HepG2 (cell line): Measurements from ENCODE around the gene CCDC142. TPM values are rescaled to one million over a fixed set of nuclear protein-coding genes. Genes with fewer than 3 reads are reported as not detected.

Source experiments
- ARNT ChIP-seq: fragments of 450-650 bp; IDR thresholded peaks from 2 replicates; pipeline ENCODE4 v1.6.1; 2017
- ATF7 ChIP-seq, 2 experiments: fragments of 450-650 bp in 1 of 2; sonication (generic) in 1 of 2; formaldehyde crosslinking in 1 of 2; IDR thresholded peaks; 2 replicates each; pipeline versions ENCODE4 v1.4.0 to v1.6.1; 2016 to 2020; ENCODE audit warnings: antibody characterized with exemption in 1 of 2, mild to moderate bottlenecking in 1 of 2, missing genetic modification reagents in 1 of 2
- ISL2 ChIP-seq: sonication (generic); formaldehyde crosslinking; IDR thresholded peaks from 2 replicates; pipeline ENCODE4 v1.5.0; 2020; ENCODE audit warnings: missing genetic modification reagents
- JUND ChIP-seq: sonication (generic); formaldehyde crosslinking; IDR thresholded peaks from 2 replicates; pipeline ENCODE4 v1.8.0; 2022; ENCODE audit warnings: mild to moderate bottlenecking, missing genetic modification reagents
- RAD21 ChIP-seq: fragments of 450-650 bp; formaldehyde crosslinking; IDR thresholded peaks from 2 replicates; pipeline ENCODE4 v1.5.0; 2020; ENCODE audit warnings: mild to moderate bottlenecking
- RFX1 ChIP-seq: fragments of 450-650 bp; IDR thresholded peaks from 2 replicates; pipeline ENCODE4 v1.6.1; 2017
- RORA ChIP-seq: sonication (generic); formaldehyde crosslinking; IDR thresholded peaks from 2 replicates; pipeline ENCODE4 v1.5.0; 2020; ENCODE audit warnings: mild to moderate bottlenecking, missing genetic modification reagents, moderate library complexity
- SIX4 ChIP-seq: sonication (generic); formaldehyde crosslinking; IDR thresholded peaks from 2 replicates; pipeline ENCODE4 v1.4.0; 2020; ENCODE audit warnings: missing genetic modification reagents
- ZFP36L2 ChIP-seq: sonication (generic); formaldehyde crosslinking; IDR thresholded peaks from 2 replicates; pipeline ENCODE4 v1.4.0; 2020; ENCODE audit warnings: missing genetic modification reagents
- ZNF296 ChIP-seq: sonication (generic); formaldehyde crosslinking; conservative IDR thresholded peaks from 2 replicates; pipeline ENCODE4 v1.5.0; 2020; ENCODE audit warnings: mild to moderate bottlenecking, missing genetic modification reagents
- ZNF30 ChIP-seq: sonication (generic); formaldehyde crosslinking; IDR thresholded peaks from 2 replicates; pipeline ENCODE4 v1.5.0; 2020; ENCODE audit warnings: mild to moderate bottlenecking, missing genetic modification reagents
- ZNF766 ChIP-seq: sonication (generic); formaldehyde crosslinking; IDR thresholded peaks from 2 replicates; pipeline ENCODE4 v1.5.0; 2020; ENCODE audit warnings: missing genetic modification reagents, borderline replicate concordance
- polyA plus RNA-seq, 8 experiments: library from polyadenylated mRNA; depleted of rRNA in 3 of 8; stranded (reverse) in 7 of 8; unstranded in 1 of 8; fragments of >200 nt; fragmentation: Illumina TruSeq in 4 of 8; extraction: Trizol in 4 of 8; gene quantifications; 2 replicates each; pipeline versions ENCODE4 v1.2.1 to v1.2.3, GENCODE V29; 2011 to 2016; ENCODE audit warnings: low read depth in 4 of 8, missing spikeins in 1 of 8, mixed read lengths in 1 of 8; ENCODE audit not compliant: insufficient read depth in 1 of 8
- total RNA-seq, 5 experiments: library from RNA; depleted of rRNA; stranded (reverse); fragments of >200 nt; fragmentation: Illumina TruSeq; extraction: Trizol; gene quantifications; 2 replicates each; pipeline ENCODE4 v1.2.3, GENCODE V29; 2016; ENCODE audit warnings: low read depth in 1 of 5
- TF ChIP-seq, protein P1 (sequence below): sonication (generic); formaldehyde crosslinking; IDR thresholded peaks from 2 replicates; pipeline ENCODE4 v1.9.0; 2021; ENCODE audit warnings: missing genetic modification reagents, mild to moderate bottlenecking, borderline replicate concordance
- TF ChIP-seq, protein P2 (sequence below): sonication (generic); formaldehyde crosslinking; IDR thresholded peaks from 2 replicates; pipeline ENCODE4 v1.5.1; 2020; ENCODE audit warnings: missing genetic modification reagents, mild to moderate bottlenecking, borderline replicate concordance
- TF ChIP-seq, protein P3 (sequence below), 2 experiments: fragments of 450-650 bp in 1 of 2; sonication (generic) in 1 of 2; formaldehyde crosslinking; IDR thresholded peaks; 2 replicates each; pipeline versions ENCODE4 v1.5.0 to v1.8.0; 2020 to 2022; ENCODE audit warnings: mild to moderate bottlenecking in 1 of 2, missing genetic modification reagents in 1 of 2
- TF ChIP-seq, protein P4 (sequence below): sonication (generic); formaldehyde crosslinking; IDR thresholded peaks from 2 replicates; pipeline ENCODE4 v1.4.0; 2020; ENCODE audit warnings: missing genetic modification reagents, borderline replicate concordance
- TF ChIP-seq, protein P5 (sequence below): sonication (generic); formaldehyde crosslinking; IDR thresholded peaks from 2 replicates; pipeline ENCODE4 v1.8.0; 2022; ENCODE audit warnings: missing genetic modification reagents, mild to moderate bottlenecking, borderline replicate concordance

The CCDC142 gene
- total and polyA plus RNA-seq, 2 of the 13 experiments (the other 11 are each of a cell fraction or from before 2014, with no cell fraction given) = 14.7 to 30.4 TPM

DNA sequence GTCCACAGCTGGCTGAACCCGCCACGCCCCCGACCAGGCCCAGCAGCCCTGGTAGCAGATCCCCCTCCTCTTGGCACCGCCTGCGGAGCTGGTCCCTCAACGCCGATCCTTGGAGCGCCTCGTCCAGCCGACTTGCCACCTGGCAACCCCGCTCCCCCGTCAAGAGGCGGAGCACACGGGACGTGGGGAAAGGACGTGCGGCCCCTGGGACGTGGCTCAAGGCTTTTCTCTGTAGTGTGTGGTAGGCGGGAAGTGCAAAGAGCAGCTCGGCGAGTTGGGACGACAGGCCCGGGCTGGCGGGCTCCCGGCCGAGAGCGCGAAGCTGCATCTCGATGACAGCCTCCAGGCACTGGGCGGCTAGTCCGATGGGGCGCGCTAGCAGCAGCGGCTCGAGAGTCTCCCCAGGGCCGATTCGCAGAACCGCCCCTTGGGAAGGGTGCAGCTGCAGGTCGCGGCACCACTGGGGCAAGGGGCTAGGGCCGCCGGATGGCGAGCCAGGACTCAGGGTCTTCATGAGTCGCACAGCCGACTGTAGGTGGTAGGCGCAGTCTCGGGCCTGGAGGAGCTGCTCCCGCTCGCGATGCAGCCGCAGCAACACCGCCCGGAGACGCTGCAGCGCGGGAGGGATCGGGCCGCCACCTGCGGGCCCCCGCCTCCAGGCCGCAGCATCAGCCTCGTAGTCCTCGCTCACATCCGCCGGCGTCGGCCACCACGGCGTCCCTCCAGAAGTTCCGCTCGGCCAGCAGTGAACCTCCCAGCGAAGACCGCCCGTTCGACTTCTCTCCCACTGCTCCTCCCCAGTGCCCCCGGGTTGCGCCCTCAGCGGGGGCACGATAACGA is 617 bp downstream of the CCDC142 start (continued):
- TF ChIP-seq, protein P1, sequence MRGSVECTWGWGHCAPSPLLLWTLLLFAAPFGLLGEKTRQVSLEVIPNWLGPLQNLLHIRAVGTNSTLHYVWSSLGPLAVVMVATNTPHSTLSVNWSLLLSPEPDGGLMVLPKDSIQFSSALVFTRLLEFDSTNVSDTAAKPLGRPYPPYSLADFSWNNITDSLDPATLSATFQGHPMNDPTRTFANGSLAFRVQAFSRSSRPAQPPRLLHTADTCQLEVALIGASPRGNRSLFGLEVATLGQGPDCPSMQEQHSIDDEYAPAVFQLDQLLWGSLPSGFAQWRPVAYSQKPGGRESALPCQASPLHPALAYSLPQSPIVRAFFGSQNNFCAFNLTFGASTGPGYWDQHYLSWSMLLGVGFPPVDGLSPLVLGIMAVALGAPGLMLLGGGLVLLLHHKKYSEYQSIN (CRISPR knock-in tag) = no peak
- no peak for TF ChIP-seq RFX1
- 0 out of 2 replicates have a peak, but pooled peaks have one; percentile 13 for TF ChIP-seq ZFP36L2 (CRISPR knock-in tag)
- TF ChIP-seq ATF7 (IDR thresholded peaks at IDR 0.05) = no peak
- TF ChIP-seq ATF7 (CRISPR knock-in tag; IDR thresholded peaks at IDR 0.05) = peak; percentile 61
- TF ChIP-seq ZNF296 = no peak; the same call in 1 of the 2 replicates
- TF ChIP-seq ISL2 = peak; percentile 66; the same call in 1 of the 2 replicates
- TF ChIP-seq ZNF766 (CRISPR knock-in tag) = no peak
- no peak for TF ChIP-seq ARNT
- TF ChIP-seq, protein P2, sequence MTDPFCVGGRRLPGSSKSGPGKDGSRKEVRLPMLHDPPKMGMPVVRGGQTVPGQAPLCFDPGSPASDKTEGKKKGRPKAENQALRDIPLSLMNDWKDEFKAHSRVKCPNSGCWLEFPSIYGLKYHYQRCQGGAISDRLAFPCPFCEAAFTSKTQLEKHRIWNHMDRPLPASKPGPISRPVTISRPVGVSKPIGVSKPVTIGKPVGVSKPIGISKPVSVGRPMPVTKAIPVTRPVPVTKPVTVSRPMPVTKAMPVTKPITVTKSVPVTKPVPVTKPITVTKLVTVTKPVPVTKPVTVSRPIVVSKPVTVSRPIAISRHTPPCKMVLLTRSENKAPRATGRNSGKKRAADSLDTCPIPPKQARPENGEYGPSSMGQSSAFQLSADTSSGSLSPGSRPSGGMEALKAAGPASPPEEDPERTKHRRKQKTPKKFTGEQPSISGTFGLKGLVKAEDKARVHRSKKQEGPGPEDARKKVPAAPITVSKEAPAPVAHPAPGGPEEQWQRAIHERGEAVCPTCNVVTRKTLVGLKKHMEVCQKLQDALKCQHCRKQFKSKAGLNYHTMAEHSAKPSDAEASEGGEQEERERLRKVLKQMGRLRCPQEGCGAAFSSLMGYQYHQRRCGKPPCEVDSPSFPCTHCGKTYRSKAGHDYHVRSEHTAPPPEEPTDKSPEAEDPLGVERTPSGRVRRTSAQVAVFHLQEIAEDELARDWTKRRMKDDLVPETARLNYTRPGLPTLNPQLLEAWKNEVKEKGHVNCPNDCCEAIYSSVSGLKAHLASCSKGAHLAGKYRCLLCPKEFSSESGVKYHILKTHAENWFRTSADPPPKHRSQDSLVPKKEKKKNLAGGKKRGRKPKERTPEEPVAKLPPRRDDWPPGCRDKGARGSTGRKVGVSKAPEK (CRISPR knock-in tag) = no peak
- TF ChIP-seq, protein P3, sequence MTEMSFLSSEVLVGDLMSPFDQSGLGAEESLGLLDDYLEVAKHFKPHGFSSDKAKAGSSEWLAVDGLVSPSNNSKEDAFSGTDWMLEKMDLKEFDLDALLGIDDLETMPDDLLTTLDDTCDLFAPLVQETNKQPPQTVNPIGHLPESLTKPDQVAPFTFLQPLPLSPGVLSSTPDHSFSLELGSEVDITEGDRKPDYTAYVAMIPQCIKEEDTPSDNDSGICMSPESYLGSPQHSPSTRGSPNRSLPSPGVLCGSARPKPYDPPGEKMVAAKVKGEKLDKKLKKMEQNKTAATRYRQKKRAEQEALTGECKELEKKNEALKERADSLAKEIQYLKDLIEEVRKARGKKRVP (CRISPR knock-in tag; IDR thresholded peaks at IDR 0.05) = no peak
- peak; percentile 92 for TF ChIP-seq ZNF30 (CRISPR knock-in tag)
- TF ChIP-seq, protein P4, sequence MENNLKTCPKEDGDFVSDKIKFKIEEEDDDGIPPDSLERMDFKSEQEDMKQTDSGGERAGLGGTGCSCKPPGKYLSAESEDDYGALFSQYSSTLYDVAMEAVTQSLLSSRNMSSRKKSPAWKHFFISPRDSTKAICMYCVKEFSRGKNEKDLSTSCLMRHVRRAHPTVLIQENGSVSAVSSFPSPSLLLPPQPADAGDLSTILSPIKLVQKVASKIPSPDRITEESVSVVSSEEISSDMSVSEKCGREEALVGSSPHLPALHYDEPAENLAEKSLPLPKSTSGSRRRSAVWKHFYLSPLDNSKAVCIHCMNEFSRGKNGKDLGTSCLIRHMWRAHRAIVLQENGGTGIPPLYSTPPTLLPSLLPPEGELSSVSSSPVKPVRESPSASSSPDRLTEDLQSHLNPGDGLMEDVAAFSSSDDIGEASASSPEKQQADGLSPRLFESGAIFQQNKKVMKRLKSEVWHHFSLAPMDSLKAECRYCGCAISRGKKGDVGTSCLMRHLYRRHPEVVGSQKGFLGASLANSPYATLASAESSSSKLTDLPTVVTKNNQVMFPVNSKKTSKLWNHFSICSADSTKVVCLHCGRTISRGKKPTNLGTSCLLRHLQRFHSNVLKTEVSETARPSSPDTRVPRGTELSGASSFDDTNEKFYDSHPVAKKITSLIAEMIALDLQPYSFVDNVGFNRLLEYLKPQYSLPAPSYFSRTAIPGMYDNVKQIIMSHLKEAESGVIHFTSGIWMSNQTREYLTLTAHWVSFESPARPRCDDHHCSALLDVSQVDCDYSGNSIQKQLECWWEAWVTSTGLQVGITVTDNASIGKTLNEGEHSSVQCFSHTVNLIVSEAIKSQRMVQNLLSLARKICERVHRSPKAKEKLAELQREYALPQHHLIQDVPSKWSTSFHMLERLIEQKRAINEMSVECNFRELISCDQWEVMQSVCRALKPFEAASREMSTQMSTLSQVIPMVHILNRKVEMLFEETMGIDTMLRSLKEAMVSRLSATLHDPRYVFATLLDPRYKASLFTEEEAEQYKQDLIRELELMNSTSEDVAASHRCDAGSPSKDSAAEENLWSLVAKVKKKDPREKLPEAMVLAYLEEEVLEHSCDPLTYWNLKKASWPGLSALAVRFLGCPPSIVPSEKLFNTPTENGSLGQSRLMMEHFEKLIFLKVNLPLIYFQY (CRISPR knock-in tag) = 0 out of 2 replicates have a peak, but pooled peaks have one; percentile 44
- TF ChIP-seq, protein P5, sequence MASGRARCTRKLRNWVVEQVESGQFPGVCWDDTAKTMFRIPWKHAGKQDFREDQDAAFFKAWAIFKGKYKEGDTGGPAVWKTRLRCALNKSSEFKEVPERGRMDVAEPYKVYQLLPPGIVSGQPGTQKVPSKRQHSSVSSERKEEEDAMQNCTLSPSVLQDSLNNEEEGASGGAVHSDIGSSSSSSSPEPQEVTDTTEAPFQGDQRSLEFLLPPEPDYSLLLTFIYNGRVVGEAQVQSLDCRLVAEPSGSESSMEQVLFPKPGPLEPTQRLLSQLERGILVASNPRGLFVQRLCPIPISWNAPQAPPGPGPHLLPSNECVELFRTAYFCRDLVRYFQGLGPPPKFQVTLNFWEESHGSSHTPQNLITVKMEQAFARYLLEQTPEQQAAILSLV (CRISPR knock-in tag) = 0 out of 2 replicates have a peak, but pooled peaks have one; percentile 23
- TF ChIP-seq RORA = no peak
- TF ChIP-seq SIX4 (CRISPR knock-in tag) = no peak
- peak; percentile 24; the same call in 1 of the 2 replicates for TF ChIP-seq RAD21 (CRISPR knock-in tag)
- no peak for TF ChIP-seq JUND
